ENCODE results near the gene THEMIS2.

Gene THEMIS2

GRCh38 chr1:27886744-27887143, 14.4 kb downstream of the THEMIS2 start:
- no peak for DNase-seq

GRCh38 chr1:27887215-27888021, 15.1 kb downstream of the THEMIS2 start:
- no peak for DNase-seq

GRCh38 chr1:27889506-27889905, 17.2 kb downstream of the THEMIS2 start:
- no peak for DNase-seq

GRCh38 chr1:27891196-27891889, 19.0 kb downstream of the THEMIS2 start:
- no peak for DNase-seq

- DNase-seq: no peak
These were observed 22.2 kb downstream of the THEMIS2 start for GRCh38 chr1:27894521-27894920.

- no peak for DNase-seq
These were observed 34.4 kb downstream of the THEMIS2 start for GRCh38 chr1:27906759-27907158.

GRCh38 chr1:27912429-27912828, 40.1 kb downstream of the THEMIS2 start:
- DNase-seq: no peak

GRCh38 chr1:27915082-27915575, 42.8 kb downstream of the THEMIS2 start:
- no peak for DNase-seq

GRCh38 chr1:27922272-27922671, 49.9 kb downstream of the THEMIS2 start:
- no peak for DNase-seq

- no peak for DNase-seq
These were observed 56.0 kb downstream of the THEMIS2 start for GRCh38 chr1:27928216-27928954.

- DNase-seq: no peak
These were observed 58.8 kb downstream of the THEMIS2 start for GRCh38 chr1:27931184-27931583.

GRCh38 chr1:27931759-27932158, 59.4 kb downstream of the THEMIS2 start:
- DNase-seq: no peak

- peak; percentile 65 for DNase-seq
These were observed 62.6 kb downstream of the THEMIS2 start, which contains the start of gene SMPDL3B for GRCh38 chr1:27934818-27935549. Gene SMPDL3B (plus strand): TSS chr1:27935000. CDS start chr1:27935184, 184 bp downstream.

GRCh38 chr1:27935721-27936120, 63.4 kb downstream of the THEMIS2 start:
- DNase-seq: no peak
